SK-N-SH treated with all-trans-retinoic acid at 6 μM for 48 hours (cell line): ENCODE data around the gene SERPINA12.

ENCODE experiments used
- ATAC-seq: fragments of 200-7000 bp; cut with Tn5 transposase; 3 replicates; pipeline ENCODE4 v1.9.1; 2020; ENCODE audit warnings: mild to moderate bottlenecking, moderate library complexity
- ARNTL ChIP-seq: fragments of 450-650 bp; formaldehyde crosslinking; IDR thresholded peaks from 2 replicates; pipeline ENCODE4 v1.5.0; 2020; ENCODE audit warnings: low read depth, mild to moderate bottlenecking, moderate library complexity, borderline replicate concordance
- BACH2 ChIP-seq: fragments of 250-450 bp; sonication (Bioruptor Pico); IDR thresholded peaks from 2 replicates; pipeline ENCODE4 v1.9.0; 2021; ENCODE audit warnings: mild to moderate bottlenecking, borderline replicate concordance
- CSDC2 ChIP-seq: fragments of 250-450 bp; sonication (Bioruptor Pico); IDR thresholded peaks from 2 replicates; pipeline ENCODE4 v1.5.0; 2020; ENCODE audit warnings: mild to moderate bottlenecking, moderate library complexity
- ESRRG ChIP-seq: fragments of 250-450 bp; sonication (Bioruptor Pico); IDR thresholded peaks from 2 replicates; pipeline ENCODE4 v1.6.1; 2021; ENCODE audit warnings: mild to moderate bottlenecking
- GLIS3 ChIP-seq: fragments of 250-450 bp; sonication (Bioruptor Pico); IDR thresholded peaks from 2 replicates; pipeline ENCODE4 v1.5.0; 2020; ENCODE audit warnings: mild to moderate bottlenecking, moderate library complexity
- ISL1 ChIP-seq: fragments of 250-450 bp; sonication (Bioruptor Pico); IDR thresholded peaks from 2 replicates; pipeline ENCODE4 v2.1.2; 2022; ENCODE audit warnings: mild to moderate bottlenecking, moderate library complexity
- OSR1 ChIP-seq: fragments of 250-450 bp; sonication (Bioruptor Pico); IDR thresholded peaks from 2 replicates; pipeline ENCODE4 v1.8.0; 2022; ENCODE audit warnings: moderate library complexity, mild to moderate bottlenecking, inconsistent platforms
- PATZ1 ChIP-seq: fragments of 250-450 bp; sonication (Bioruptor Pico); IDR thresholded peaks from 2 replicates; pipeline ENCODE4 v1.8.0; 2020; ENCODE audit warnings: mild to moderate bottlenecking, moderate library complexity, borderline replicate concordance
- POU6F1 ChIP-seq: fragments of 250-450 bp; sonication (Bioruptor Pico); IDR thresholded peaks from 2 replicates; pipeline ENCODE4 v1.8.0; 2021; ENCODE audit warnings: low read depth, mild to moderate bottlenecking, moderate library complexity, borderline replicate concordance
- PPARA ChIP-seq: fragments of 250-450 bp; sonication (Bioruptor Pico); IDR thresholded peaks from 2 replicates; pipeline ENCODE4 v1.5.0; 2020; ENCODE audit warnings: mild to moderate bottlenecking, borderline replicate concordance
- RARB ChIP-seq: fragments of 250-450 bp; sonication (Bioruptor Pico); IDR thresholded peaks from 2 replicates; pipeline ENCODE4 v1.8.0; 2021; ENCODE audit warnings: mild to moderate bottlenecking, moderate library complexity
- SNAI2 ChIP-seq: fragments of 250-450 bp; sonication (Bioruptor Pico); IDR thresholded peaks from 2 replicates; pipeline ENCODE4 v1.5.0; 2020; ENCODE audit warnings: mild to moderate bottlenecking, moderate library complexity
- TCF4 ChIP-seq: fragments of 250-450 bp; sonication (Bioruptor Pico); IDR thresholded peaks from 2 replicates; pipeline ENCODE4 v1.8.0; 2021; ENCODE audit warnings: mild to moderate bottlenecking, moderate library complexity, borderline replicate concordance
- TOX ChIP-seq: fragments of 250-450 bp; sonication (Bioruptor Pico); IDR thresholded peaks from 2 replicates; pipeline ENCODE4 v1.8.0; 2021; ENCODE audit warnings: mild to moderate bottlenecking, moderate library complexity, borderline replicate concordance
- ZC3H10 ChIP-seq: fragments of 250-450 bp; sonication (Bioruptor Pico); IDR thresholded peaks from 2 replicates; pipeline ENCODE4 v1.5.1; 2021; ENCODE audit warnings: mild to moderate bottlenecking, moderate library complexity
- ZFP3 ChIP-seq: fragments of 250-450 bp; sonication (Bioruptor Pico); IDR thresholded peaks from 2 replicates; pipeline ENCODE4 v1.5.0; 2020; ENCODE audit warnings: mild to moderate bottlenecking, moderate library complexity
- ZFP30 ChIP-seq: fragments of 450-650 bp; formaldehyde crosslinking; IDR thresholded peaks from 2 replicates; pipeline ENCODE4 v1.5.0; 2022; ENCODE audit warnings: mild to moderate bottlenecking, moderate library complexity
- ZNF565 ChIP-seq: fragments of 450-650 bp; formaldehyde crosslinking; conservative IDR thresholded peaks from 2 replicates; pipeline ENCODE4 v1.5.0; 2020; ENCODE audit warnings: low read depth, mild to moderate bottlenecking, moderate library complexity
- ZNF70 ChIP-seq: fragments of 450-650 bp; formaldehyde crosslinking; IDR thresholded peaks from 2 replicates; pipeline ENCODE4 v1.5.0; 2020; ENCODE audit warnings: mild to moderate bottlenecking, moderate library complexity
- ZNF8 ChIP-seq: fragments of 450-650 bp; formaldehyde crosslinking; IDR thresholded peaks from 2 replicates; pipeline ENCODE4 v1.5.0; 2020; ENCODE audit warnings: mild to moderate bottlenecking, moderate library complexity
- TF ChIP-seq, protein P1 (sequence below): fragments of 250-450 bp; sonication (Bioruptor Pico); IDR thresholded peaks from 2 replicates; pipeline ENCODE4 v1.5.0; 2020; ENCODE audit warnings: mild to moderate bottlenecking, moderate library complexity
- TF ChIP-seq, protein P2 (sequence below): fragments of 250-450 bp; sonication (Bioruptor Pico); IDR thresholded peaks from 2 replicates; pipeline ENCODE4 v1.5.1; 2020; ENCODE audit warnings: low read depth, mild to moderate bottlenecking, moderate library complexity

Gene SERPINA12

GRCh38 chr14:94460631-94461416 is 48.4 kb downstream of the SERPINA12 start:
- ATAC-seq, result no peak
- TF ChIP-seq ISL1 (CRISPR knock-in tag) (no peak), TCF4 (no peak), BACH2 (CRISPR knock-in tag) (no peak), GLIS3 (CRISPR knock-in tag) (no peak), PPARA (no peak), SNAI2 (CRISPR knock-in tag) (no peak), ZFP3 (no peak), CSDC2 (CRISPR knock-in tag) (no peak), PATZ1 (CRISPR knock-in tag) (no peak), ZC3H10 (CRISPR knock-in tag) (no peak), ZNF70 (CRISPR knock-in tag) (no peak), RARB (CRISPR knock-in tag) (no peak), ARNTL (CRISPR knock-in tag) (no peak), TOX (CRISPR knock-in tag) (no peak), ZFP30 (CRISPR knock-in tag) (no peak)
- TF ChIP-seq, protein P1, sequence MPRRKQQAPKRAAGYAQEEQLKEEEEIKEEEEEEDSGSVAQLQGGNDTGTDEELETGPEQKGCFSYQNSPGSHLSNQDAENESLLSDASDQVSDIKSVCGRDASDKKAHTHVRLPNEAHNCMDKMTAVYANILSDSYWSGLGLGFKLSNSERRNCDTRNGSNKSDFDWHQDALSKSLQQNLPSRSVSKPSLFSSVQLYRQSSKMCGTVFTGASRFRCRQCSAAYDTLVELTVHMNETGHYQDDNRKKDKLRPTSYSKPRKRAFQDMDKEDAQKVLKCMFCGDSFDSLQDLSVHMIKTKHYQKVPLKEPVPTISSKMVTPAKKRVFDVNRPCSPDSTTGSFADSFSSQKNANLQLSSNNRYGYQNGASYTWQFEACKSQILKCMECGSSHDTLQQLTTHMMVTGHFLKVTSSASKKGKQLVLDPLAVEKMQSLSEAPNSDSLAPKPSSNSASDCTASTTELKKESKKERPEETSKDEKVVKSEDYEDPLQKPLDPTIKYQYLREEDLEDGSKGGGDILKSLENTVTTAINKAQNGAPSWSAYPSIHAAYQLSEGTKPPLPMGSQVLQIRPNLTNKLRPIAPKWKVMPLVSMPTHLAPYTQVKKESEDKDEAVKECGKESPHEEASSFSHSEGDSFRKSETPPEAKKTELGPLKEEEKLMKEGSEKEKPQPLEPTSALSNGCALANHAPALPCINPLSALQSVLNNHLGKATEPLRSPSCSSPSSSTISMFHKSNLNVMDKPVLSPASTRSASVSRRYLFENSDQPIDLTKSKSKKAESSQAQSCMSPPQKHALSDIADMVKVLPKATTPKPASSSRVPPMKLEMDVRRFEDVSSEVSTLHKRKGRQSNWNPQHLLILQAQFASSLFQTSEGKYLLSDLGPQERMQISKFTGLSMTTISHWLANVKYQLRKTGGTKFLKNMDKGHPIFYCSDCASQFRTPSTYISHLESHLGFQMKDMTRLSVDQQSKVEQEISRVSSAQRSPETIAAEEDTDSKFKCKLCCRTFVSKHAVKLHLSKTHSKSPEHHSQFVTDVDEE (CRISPR knock-in tag), result no peak
- TF ChIP-seq, all 23 proteins: peak for 0

DNA sequence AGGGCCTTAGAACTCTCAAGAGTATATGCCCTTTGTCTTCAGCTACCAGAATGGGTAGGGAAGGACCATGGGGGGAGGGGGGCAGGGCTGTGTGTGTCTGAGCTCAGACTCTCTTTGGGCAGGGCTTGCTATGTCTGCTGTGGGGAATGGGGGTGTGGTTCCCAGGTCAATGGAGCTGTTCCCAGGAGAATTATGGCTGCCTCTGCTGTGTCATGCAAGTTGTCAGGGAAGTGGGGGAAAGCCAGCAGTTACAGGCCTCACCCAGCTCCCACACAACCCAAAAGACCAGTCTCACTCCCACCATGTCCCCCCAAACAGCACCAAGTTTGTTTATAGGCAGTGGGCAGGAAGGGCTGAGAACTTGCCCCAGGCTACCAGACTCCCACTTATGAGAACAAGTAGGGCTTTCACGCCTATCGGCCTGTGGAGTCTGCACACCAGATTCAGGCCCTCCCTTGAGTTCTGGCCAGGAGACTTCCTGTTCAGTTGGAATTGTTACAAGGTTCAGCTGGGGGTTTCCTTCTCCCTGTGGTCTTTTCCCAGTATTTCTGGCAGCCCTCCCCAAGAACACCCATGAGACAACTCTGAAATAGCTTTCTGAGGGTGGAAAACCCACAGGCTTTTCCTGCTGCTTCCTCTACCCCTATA is 50.6 kb downstream of the SERPINA12 start:
- TF ChIP-seq RARB (CRISPR knock-in tag) (no peak), PPARA (no peak), ESRRG (no peak), CSDC2 (CRISPR knock-in tag) (no peak), ZNF8 (CRISPR knock-in tag) (no peak), GLIS3 (CRISPR knock-in tag) (no peak), ARNTL (CRISPR knock-in tag) (no peak), PATZ1 (CRISPR knock-in tag) (no peak), ZNF565 (CRISPR knock-in tag) (no peak), ZFP3 (no peak), BACH2 (CRISPR knock-in tag) (no peak), SNAI2 (CRISPR knock-in tag) (no peak), OSR1 (CRISPR knock-in tag) (no peak), ZFP30 (CRISPR knock-in tag) (no peak), ZC3H10 (CRISPR knock-in tag) (no peak), ISL1 (CRISPR knock-in tag) (no peak), POU6F1 (CRISPR knock-in tag) (no peak), TOX (CRISPR knock-in tag) (no peak)
- TF ChIP-seq, protein P2, sequence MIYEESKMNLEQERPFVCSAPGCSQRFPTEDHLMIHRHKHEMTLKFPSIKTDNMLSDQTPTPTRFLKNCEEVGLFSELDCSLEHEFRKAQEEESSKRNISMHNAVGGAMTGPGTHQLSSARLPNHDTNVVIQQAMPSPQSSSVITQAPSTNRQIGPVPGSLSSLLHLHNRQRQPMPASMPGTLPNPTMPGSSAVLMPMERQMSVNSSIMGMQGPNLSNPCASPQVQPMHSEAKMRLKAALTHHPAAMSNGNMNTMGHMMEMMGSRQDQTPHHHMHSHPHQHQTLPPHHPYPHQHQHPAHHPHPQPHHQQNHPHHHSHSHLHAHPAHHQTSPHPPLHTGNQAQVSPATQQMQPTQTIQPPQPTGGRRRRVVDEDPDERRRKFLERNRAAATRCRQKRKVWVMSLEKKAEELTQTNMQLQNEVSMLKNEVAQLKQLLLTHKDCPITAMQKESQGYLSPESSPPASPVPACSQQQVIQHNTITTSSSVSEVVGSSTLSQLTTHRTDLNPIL (CRISPR knock-in tag), result no peak
- TF ChIP-seq, protein P1 (CRISPR knock-in tag), result no peak
- TF ChIP-seq, all 23 proteins: peak for 0
- ATAC-seq, result no peak
